H1 (cell line): ENCODE results near the gene PFN4. TPM values are rescaled to one million over a fixed set of nuclear protein-coding genes. Genes with fewer than 3 reads are reported as not detected.
"Not testable (repeated sequence)": the region's sequence is repeated elsewhere in the genome, so short reads cannot be mapped to it uniquely, and the experiment has no call there.

ENCODE experiments used
- CTCF ChIA-PET: fragments of 300-600 bp; sonication (Branson Sonifier 250); formaldehyde crosslinking; loops from one replicate; lab custom pipeline; 2021; ENCODE audit not compliant: partially characterized antibody; lab: Charles Lee
- POLR2A ChIA-PET: fragments of 300-600 bp; sonication (Branson Sonifier 250); formaldehyde crosslinking; loops from one replicate; lab custom pipeline; 2021; ENCODE audit warnings: inconsistent platforms; ENCODE audit not compliant: partially characterized antibody; lab: Charles Lee
- DNase-seq, 2 experiments: peaks; one replicate each; pipeline versions ENCODE4 v3.0.0 to v3.0.0-alpha.2; 2010 to 2022; ENCODE audit warnings: low spot score in 2 of 2, low read depth in 1 of 2, mixed read lengths in 1 of 2
- FAIRE-seq: peaks from 2 replicates; lab custom pipeline; 2011; peaks lifted over from hg19 to GRCh38; lab: Jason Lieb, UNC
- H2AFZ ChIP-seq: 2 replicates; pipeline ENCODE4 v1.8.1; 2012; ENCODE audit warnings: low read length, inconsistent platforms
- H2AK5ac ChIP-seq: 2 replicates; pipeline ENCODE4 v1.6.1; 2013; ENCODE audit warnings: low read depth, low read length
- H2BK120ac ChIP-seq: replicated peaks from 2 replicates; pipeline ENCODE3; 2013; ENCODE audit warnings: low read depth, low read length, inconsistent platforms
- H2BK12ac ChIP-seq: 2 replicates; pipeline ENCODE4 v1.6.1; 2013; ENCODE audit warnings: low read depth, low read length
- H2BK15ac ChIP-seq: 2 replicates; pipeline ENCODE4 v1.6.1; 2013; ENCODE audit warnings: low read length
- H2BK20ac ChIP-seq: 2 replicates; pipeline ENCODE4 v1.6.1; 2013; ENCODE audit warnings: low read length
- H2BK5ac ChIP-seq: 2 replicates; pipeline ENCODE4 v1.6.1; 2013; ENCODE audit warnings: low read depth, low read length
- H3K14ac ChIP-seq: 2 replicates; pipeline ENCODE4 v1.6.1; 2013; ENCODE audit warnings: inconsistent platforms; ENCODE audit not compliant: insufficient read length
- H3K18ac ChIP-seq: 2 replicates; pipeline ENCODE4 v1.6.1; 2013; ENCODE audit warnings: low read length; ENCODE audit errors: extremely low read depth
- H3K23ac ChIP-seq: 2 replicates; pipeline ENCODE4 v1.6.1; 2013; ENCODE audit warnings: inconsistent platforms; ENCODE audit not compliant: insufficient read length
- H3K23me2 ChIP-seq: 2 replicates; pipeline ENCODE4 v1.6.1; 2013; ENCODE audit warnings: low read depth, low read length
- H3K27ac ChIP-seq: 2 replicates; pipeline ENCODE4 v1.6.1; 2011; ENCODE audit warnings: low read depth, low read length, inconsistent platforms
- H3K27me3 ChIP-seq, 4 experiments: replicated peaks in 1 of 4; 1 replicate in 1 of 4; 2 replicates in 3 of 4; pipeline versions ENCODE4 v1.6.1 to v1.8.1; 2011 to 2013; ENCODE audit warnings: low read length in 3 of 4, mild to moderate bottlenecking in 3 of 4, inconsistent platforms in 2 of 4, mixed read lengths in 2 of 4, moderate library complexity in 1 of 4; ENCODE audit not compliant: control insufficient read depth in 3 of 4, insufficient read depth in 3 of 4; ENCODE audit errors: extremely low read depth in 1 of 4
- H3K36me3 ChIP-seq, 4 experiments: 2 replicates each; pipeline versions ENCODE4 v1.6.1 to v1.8.1; 2011 to 2013; ENCODE audit warnings: mild to moderate bottlenecking in 4 of 4, low read length in 3 of 4, moderate library complexity in 2 of 4, control low read depth in 1 of 4, inconsistent platforms in 1 of 4; ENCODE audit not compliant: insufficient read depth in 4 of 4, control insufficient read depth in 2 of 4
- H3K4ac ChIP-seq: replicated peaks from 2 replicates; pipeline ENCODE3; 2013; ENCODE audit warnings: low read length, low read depth, mixed read lengths, inconsistent platforms; ENCODE audit not compliant: insufficient read length
- H3K4me1 ChIP-seq, 4 experiments: replicated peaks in 1 of 4; 1 replicate in 1 of 4; 2 replicates in 3 of 4; pipeline versions ENCODE4 v1.6.1 to v1.8.1; 2011 to 2013; ENCODE audit warnings: low read length in 3 of 4, inconsistent platforms in 2 of 4, mixed read lengths in 1 of 4; ENCODE audit not compliant: insufficient read depth in 4 of 4, control insufficient read depth in 3 of 4
- H3K4me2 ChIP-seq, 2 experiments: 2 replicates each; pipeline versions ENCODE4 v1.6.1 to v1.8.1; 2011 to 2013; ENCODE audit warnings: low read depth in 2 of 2, low read length in 2 of 2, control low read depth in 1 of 2, inconsistent platforms in 1 of 2, mild to moderate bottlenecking in 1 of 2; ENCODE audit not compliant: insufficient read depth in 1 of 2
- H3K4me3 ChIP-seq, 4 experiments: fragments of 200-600, 300-600 bp in 1 of 4; sonication (generic), shearing (Covaris generic), sonication (Bioruptor Twin) in 1 of 4; 2 replicates each; pipeline versions ENCODE4 v1.5.1 to v1.8.1; 2011 to 2016; ENCODE audit warnings: low read length in 4 of 4, low read depth in 3 of 4, control low read depth in 2 of 4, inconsistent platforms in 2 of 4, mild to moderate bottlenecking in 2 of 4, mixed read lengths in 1 of 4, moderate library complexity in 1 of 4; ENCODE audit not compliant: insufficient read depth in 2 of 4; ENCODE audit errors: extremely low read depth in 1 of 4
- H3K56ac ChIP-seq: replicated peaks from 2 replicates; pipeline ENCODE3; 2013; ENCODE audit warnings: low read depth, mild to moderate bottlenecking, mixed read lengths, low read length, inconsistent platforms; ENCODE audit not compliant: insufficient read length
- H3K79me1 ChIP-seq: 2 replicates; pipeline ENCODE4 v1.6.1; 2013; ENCODE audit warnings: low read depth, low read length, control low read depth
- H3K79me2 ChIP-seq, 2 experiments: 2 replicates each; pipeline versions ENCODE4 v1.6.1 to v1.8.1; 2012 to 2013; ENCODE audit warnings: low read length in 2 of 2, mild to moderate bottlenecking in 2 of 2, inconsistent platforms in 1 of 2; ENCODE audit not compliant: insufficient read depth in 2 of 2, control insufficient read depth in 1 of 2
- H3K9ac ChIP-seq, 4 experiments: replicated peaks in 1 of 4; 1 replicate in 1 of 4; 2 replicates in 3 of 4; pipeline versions ENCODE4 v1.6.1 to v1.8.1; 2011 to 2013; ENCODE audit warnings: low read depth in 3 of 4, low read length in 3 of 4, control low read depth in 2 of 4, mild to moderate bottlenecking in 2 of 4, moderate library complexity in 2 of 4, inconsistent platforms in 1 of 4; ENCODE audit errors: extremely low read depth in 1 of 4
- H3K9me3 ChIP-seq, 2 experiments: 2 replicates each; pipeline versions ENCODE4 v1.6.1 to v1.8.1; 2012 to 2013; ENCODE audit warnings: mild to moderate bottlenecking in 2 of 2, moderate library complexity in 2 of 2, control low read depth in 1 of 2, inconsistent platforms in 1 of 2, low read depth in 1 of 2, low read length in 1 of 2, mixed read lengths in 1 of 2; ENCODE audit not compliant: insufficient read depth in 2 of 2
- H4K20me1 ChIP-seq, 2 experiments: replicated peaks in 1 of 2; 2 replicates each; pipeline versions ENCODE3 to v1.8.1; 2011 to 2013; ENCODE audit warnings: inconsistent platforms in 2 of 2, low read length in 2 of 2, mild to moderate bottlenecking in 1 of 2; ENCODE audit not compliant: insufficient read depth in 2 of 2, control insufficient read depth in 1 of 2
- H4K5ac ChIP-seq: 2 replicates; pipeline ENCODE4 v1.6.1; 2013; ENCODE audit warnings: low read length, low read depth, mixed read lengths, inconsistent platforms; ENCODE audit not compliant: insufficient read length
- H4K8ac ChIP-seq: 2 replicates; pipeline ENCODE4 v1.8.0; 2013; ENCODE audit warnings: mild to moderate bottlenecking, moderate library complexity, low read length, inconsistent platforms; ENCODE audit not compliant: insufficient read depth; ENCODE audit errors: extremely low read depth
- H4K91ac ChIP-seq: replicated peaks from 2 replicates; pipeline ENCODE3; 2013; ENCODE audit warnings: low read length, mixed read lengths, inconsistent platforms; ENCODE audit not compliant: insufficient read length
- RBBP5 ChIP-seq: IDR thresholded peaks from 2 replicates; pipeline ENCODE4 v1.7.1; 2012; ENCODE audit warnings: low read depth, mild to moderate bottlenecking, inconsistent platforms, low read length, moderate library complexity, borderline replicate concordance
- TAF1 ChIP-seq: IDR thresholded peaks from 2 replicates; pipeline ENCODE4 v1.6.1; 2011; ENCODE audit warnings: mild to moderate bottlenecking, low read depth, low read length
- WGBS, 2 experiments: shearing (Covaris generic) in 1 of 2; methylation state at CpG; one replicate each; pipeline versions ENCODE4 v1.1.6 to v1.1.7; 2013 to 2015; ENCODE audit warnings: low lambda C conversion rate in 2 of 2, mixed read lengths in 2 of 2, inconsistent platforms in 1 of 2, low coverage in 1 of 2, missing lambda C conversion rate in 1 of 2; ENCODE audit not compliant: insufficient replicate concordance in 2 of 2, insufficient coverage in 1 of 2, insufficient read length in 1 of 2; ENCODE audit errors: extremely low coverage in 1 of 2, missing lambda C conversion rate in 1 of 2; 5-methylcytosine and 5-hydroxymethylcytosine counted together
- polyA plus RNA-seq, 7 experiments: library from polyadenylated mRNA; depleted of rRNA in 3 of 7; stranded (reverse) in 5 of 7; unstranded in 2 of 7; fragments of >200 nt in 5 of 7; fragments of 200-250 nt in 2 of 7; gene quantifications; 1 replicate in 5 of 7; 2 replicates in 1 of 7; 4 replicates in 1 of 7; pipeline versions ENCODE4 v1.2.1 to v1.2.3, GENCODE V29; 2011 to 2013; ENCODE audit warnings: missing spikeins in 2 of 7, mixed read lengths in 2 of 7
- total RNA-seq: library from RNA; stranded (reverse); fragmentation: NEBNext Ultra II Directional; extraction: Animal tissue kit (Norgen Biotek cat#: 25700); gene quantifications from 2 replicates; pipeline ENCODE4 v1.2.1, GENCODE V29; 2021

The PFN4 gene
- total and polyA plus RNA-seq, 2 of the 8 experiments (the other 6 are each of a cell fraction or from before 2014, with no cell fraction given) = not detected

DNA sequence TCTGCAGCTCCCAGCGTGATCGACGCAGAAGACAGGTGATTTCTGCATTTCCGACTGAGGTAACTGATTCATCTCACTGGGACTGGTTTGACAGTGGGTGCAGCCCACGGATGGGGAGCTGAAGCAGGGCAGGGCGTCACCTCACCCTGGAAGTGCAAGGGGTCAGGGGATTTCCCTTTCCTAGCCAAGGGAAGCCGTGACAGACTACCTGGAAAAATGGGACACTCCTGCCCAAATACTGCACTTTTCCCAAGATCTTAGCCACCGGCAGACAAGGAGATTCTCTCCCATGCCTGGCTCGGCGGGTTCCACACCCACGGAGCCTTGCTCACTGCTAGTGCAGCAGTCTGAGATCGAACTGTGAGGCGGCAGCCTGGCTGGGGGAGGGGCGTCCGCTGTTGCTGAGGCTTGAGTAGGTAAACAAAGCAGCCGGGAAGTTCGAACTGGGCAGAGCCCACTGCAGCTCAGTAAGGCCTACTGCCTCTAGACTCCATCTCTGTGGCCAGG, 27.9 kb downstream of the PFN4 start:
- not testable (repeated sequence) for H3K23me2 ChIP-seq, H2BK120ac ChIP-seq, H3K56ac ChIP-seq, H4K91ac ChIP-seq, H3K79me2 ChIP-seq, H3K27me3 ChIP-seq, H3K23ac ChIP-seq, H2AK5ac ChIP-seq, H3K14ac ChIP-seq, H4K8ac ChIP-seq, H3K9ac ChIP-seq, H4K5ac ChIP-seq, H3K79me1 ChIP-seq, H4K20me1 ChIP-seq, H2BK20ac ChIP-seq, FAIRE-seq, H3K4me1 ChIP-seq, H3K27ac ChIP-seq, H3K4ac ChIP-seq, H3K36me3 ChIP-seq, H2BK15ac ChIP-seq, H3K18ac ChIP-seq, H3K9me3 ChIP-seq
- WGBS, 2 experiments = 44% methylated on average over 17 of the region's 17 CpGs; no CpG with 5 or more reads in 1 of the 2 experiments
- Histone ChIP-seq H3K4me3 (peak overlapping the region in 1 of 4 experiments; percentile 41; a peak in 1 of 8 replicates), H3K4me2 (peak overlapping the region; percentile 54 to 65), H2AFZ (peak overlapping the region; percentile 97; the same call in 1 of the 2 replicates), H2BK12ac (0 out of 2 replicates have a peak overlapping the region, but pooled peaks have one; percentile 7), H2BK5ac (0 out of 2 replicates have a peak overlapping the region, but pooled peaks have one; percentile 44)
- CTCF ChIA-PET = interaction anchor here (1.4 to 2.3 kb wide), 2 partner anchors 11 to 16 kb away, joined by 4 to 13 read pairs; partner anchors contain the start of gene TP53I3
- peak in 1 of 2 experiments; percentile 70 for DNase-seq
- POLR2A ChIA-PET = interaction anchor here (1.4 to 3.2 kb wide), 2 partner anchors 11 to 18 kb away, joined by 5 to 24 read pairs; partner anchors contain the start of gene TP53I3
- 0 out of 2 replicates have a peak, but pooled peaks have one; percentile 30 for TF ChIP-seq RBBP5
- 0 out of 2 replicates have a peak, but pooled peaks have one; percentile 16 for TF ChIP-seq TAF1
